OCI-LY7 (cell line): ENCODE results near the gene NPBWR2. TPM values are rescaled to one million over a fixed set of nuclear protein-coding genes. Genes with fewer than 3 reads are reported as not detected.

ENCODE experiments used
- BruUV-seq: library from RNA; stranded (reverse); fragments of 400-500 nt; replicated peaks from 2 replicates; lab custom pipeline; 2021; lab: Mats Ljungman, UMichigan
- CTCF ChIA-PET: fragments of 300-600 bp; sonication (Branson Sonifier 250); formaldehyde crosslinking; loops from one replicate; lab custom pipeline; 2022; ENCODE audit warnings: antibody characterized with exemption; ENCODE audit not compliant: unreplicated experiment; lab: Charles Lee
- POLR2A ChIA-PET: fragments of 300-600 bp; sonication (Branson Sonifier 250); formaldehyde crosslinking; loops from one replicate; lab custom pipeline; 2022; ENCODE audit warnings: antibody characterized with exemption; lab: Charles Lee
- DNase-seq: peaks from one replicate; pipeline ENCODE4 v3.0.0-alpha.2; 2015; ENCODE audit warnings: low spot score
- H2AFZ ChIP-seq: fragments of 200-600 bp; sonication (generic), shearing (Covaris generic); 2 replicates; pipeline ENCODE4 v1.6.1; 2014; ENCODE audit warnings: mild to moderate bottlenecking, antibody characterized with exemption, low read length, moderate library complexity
- H3K27ac ChIP-seq: fragments of 200-600 bp; sonication (generic); 2 replicates; pipeline ENCODE4 v1.5.1; 2014; ENCODE audit warnings: mixed run types, low read depth, mild to moderate bottlenecking, moderate library complexity, low read length, inconsistent platforms; ENCODE audit not compliant: poor library complexity, severe bottlenecking
- H3K36me3 ChIP-seq: fragments of 200-600 bp; sonication (generic); 2 replicates; pipeline ENCODE4 v1.6.1; 2014; ENCODE audit warnings: mild to moderate bottlenecking, antibody characterized with exemption, low read length, moderate library complexity, mixed read lengths; ENCODE audit not compliant: insufficient read depth
- H3K4me1 ChIP-seq: fragments of 200-600 bp; sonication (generic); 2 replicates; pipeline ENCODE4 v1.5.1; 2014; ENCODE audit warnings: mild to moderate bottlenecking, low read length; ENCODE audit not compliant: insufficient read depth, poor library complexity, severe bottlenecking
- H3K4me2 ChIP-seq: fragments of 200-600 bp; sonication (generic); 2 replicates; pipeline ENCODE4 v1.6.1; 2014; ENCODE audit warnings: mild to moderate bottlenecking, low read length
- H3K4me3 ChIP-seq: fragments of 200-600 bp; sonication (generic); 2 replicates; pipeline ENCODE4 v1.5.1; 2014; ENCODE audit warnings: mild to moderate bottlenecking, low read depth, low read length; ENCODE audit not compliant: poor library complexity, severe bottlenecking
- H3K79me2 ChIP-seq: fragments of 200-600 bp; sonication (generic); 2 replicates; pipeline ENCODE4 v1.6.1; 2016; ENCODE audit warnings: low read depth, mild to moderate bottlenecking, low read length, moderate library complexity, mixed read lengths; ENCODE audit not compliant: insufficient read depth
- H3K9me2 ChIP-seq: fragments of 200-600 bp; sonication (generic); 2 replicates; pipeline ENCODE4 v1.6.1; 2016; ENCODE audit warnings: mild to moderate bottlenecking, low read length, mixed read lengths; ENCODE audit not compliant: insufficient read depth
- H3K9me3 ChIP-seq: fragments of 200-600 bp; sonication (generic); 2 replicates; pipeline ENCODE4 v1.6.1; 2014; ENCODE audit warnings: mild to moderate bottlenecking, mixed run types, low read length, mixed read lengths
- H4K20me1 ChIP-seq: fragments of 200-600 bp; sonication (generic); 2 replicates; pipeline ENCODE4 v1.6.1; 2014; ENCODE audit warnings: mild to moderate bottlenecking, antibody characterized with exemption, low read length, moderate library complexity, mixed read lengths; ENCODE audit not compliant: insufficient read depth
- CTCF ChIP-seq: fragments of 200-600 bp; sonication (generic); conservative IDR thresholded peaks from 2 replicates; pipeline ENCODE4 v1.5.1; 2014; ENCODE audit warnings: mild to moderate bottlenecking, antibody characterized with exemption, low read length, moderate library complexity, mixed read lengths
- EZH2phosphoT487 ChIP-seq: fragments of 200-600 bp; sonication (generic); IDR thresholded peaks from 2 replicates; pipeline ENCODE4 v1.6.1; 2018; ENCODE audit warnings: low read depth, borderline replicate concordance, mild to moderate bottlenecking, mixed run types, antibody characterized with exemption, low read length, moderate library complexity, mixed read lengths
- intact Hi-C: fragments of 100-400 bp; cut with micrococcal nuclease; formaldehyde crosslinking; loops from one replicate; pipeline ENCODE4 v1.10.0; 2022; ENCODE audit not compliant: unreplicated experiment
- total RNA-seq, 2 experiments: library from RNA; depleted of rRNA in 1 of 2; stranded (reverse); fragments of >200 nt in 1 of 2; shearing (Covaris generic) in 1 of 2; gene quantifications; 2 replicates each; pipeline ENCODE4 v1.2.3, GENCODE V29; 2014 to 2022

The NPBWR2 gene
- total RNA-seq, 2 experiments from 2014 or later, result not detected

GRCh38 chr20:64113444-64113775 lies 6.0 kb upstream of the NPBWR2 start:
- no peak for DNase-seq
- no peaks in the 10 kb centered on the region for H3K4me1 ChIP-seq
- H3K27ac ChIP-seq, result no peak overlapping the region
- H3K4me2 ChIP-seq, result no peak overlapping the region
- ChIA-PET CTCF (interaction anchor here (0.7 kb wide), 1 partner anchor 22 kb away, joined by 3 read pairs; no protein-coding TSS in a partner anchor), POLR2A (no interaction called here)
- no peaks in the 10 kb centered on the region for H3K36me3 ChIP-seq
- no peaks in the 10 kb centered on the region for H4K20me1 ChIP-seq
- no peaks in the 10 kb centered on the region for H3K9me3 ChIP-seq
- intact Hi-C loops, result no loop called here
- no peak overlapping the region for H2AFZ ChIP-seq
- H3K4me3 ChIP-seq, result no peak overlapping the region
- BruUV-seq, result no TSS peak
- H3K9me2 ChIP-seq, result no peaks in the 10 kb centered on the region
- TF ChIP-seq CTCF (no peak), EZH2phosphoT487 (no peak)
- no peaks in the 10 kb centered on the region for H3K79me2 ChIP-seq

GRCh38 chr20:64112691-64113443 lies 5.5 kb upstream of the NPBWR2 start:
- no peak for TF ChIP-seq CTCF
- TF ChIP-seq EZH2phosphoT487, result no peak
- Histone ChIP-seq H3K27ac (no peak overlapping the region), H3K4me3 (no peak overlapping the region), H2AFZ (no peak overlapping the region), H3K79me2 (no peaks in the 10 kb centered on the region), H3K9me2 (no peaks in the 10 kb centered on the region), H3K36me3 (no peaks in the 10 kb centered on the region), H3K4me2 (no peak overlapping the region), H3K4me1 (peaks cover 4% of the 10 kb centered on the region), H3K9me3 (no peaks in the 10 kb centered on the region), H4K20me1 (no peaks in the 10 kb centered on the region)
- POLR2A ChIA-PET, result no interaction called here
- no peak for DNase-seq
- intact Hi-C loops, result no loop called here
- no TSS peak for BruUV-seq
- CTCF ChIA-PET, result interaction anchor here (0.7 kb wide), 1 partner anchor 21 kb away, joined by 3 read pairs; no protein-coding TSS in a partner anchor

GRCh38 chr20:64111841-64112641 lies 4.7 kb upstream of the NPBWR2 start:
- no TSS peak for BruUV-seq
- peaks cover 12% of the 10 kb centered on the region for H3K4me1 ChIP-seq
- H4K20me1 ChIP-seq, result no peaks in the 10 kb centered on the region
- no peak for DNase-seq
- POLR2A ChIA-PET, result no interaction called here
- CTCF ChIA-PET, result no interaction called here
- no peaks in the 10 kb centered on the region for H3K9me2 ChIP-seq
- intact Hi-C loops, result no loop called here
- no peak overlapping the region for H3K4me3 ChIP-seq
- no peaks in the 10 kb centered on the region for H3K9me3 ChIP-seq
- H3K27ac ChIP-seq, result no peak overlapping the region
- TF ChIP-seq CTCF, result no peak
- no peak for TF ChIP-seq EZH2phosphoT487
- no peak overlapping the region for H2AFZ ChIP-seq
- no peak overlapping the region for H3K4me2 ChIP-seq
- H3K79me2 ChIP-seq, result no peaks in the 10 kb centered on the region
- no peaks in the 10 kb centered on the region for H3K36me3 ChIP-seq
